PC-9 (cell line): ENCODE results near the gene RASGEF1B.

Experiments used
- EZH2 ChIP-seq: fragments of 200-600 bp; sonication (generic); IDR thresholded peaks from 2 replicates; pipeline ENCODE4 v1.8.0; 2017; ENCODE audit warnings: antibody characterized with exemption, low read depth
- TF ChIP-seq, protein P1 (sequence below): fragments of 200-600 bp; sonication (generic); conservative IDR thresholded peaks from 2 replicates; pipeline ENCODE4 v1.6.1; 2017; ENCODE audit warnings: mixed run types, antibody characterized with exemption, mild to moderate bottlenecking, moderate library complexity

- TF ChIP-seq, protein P1, sequence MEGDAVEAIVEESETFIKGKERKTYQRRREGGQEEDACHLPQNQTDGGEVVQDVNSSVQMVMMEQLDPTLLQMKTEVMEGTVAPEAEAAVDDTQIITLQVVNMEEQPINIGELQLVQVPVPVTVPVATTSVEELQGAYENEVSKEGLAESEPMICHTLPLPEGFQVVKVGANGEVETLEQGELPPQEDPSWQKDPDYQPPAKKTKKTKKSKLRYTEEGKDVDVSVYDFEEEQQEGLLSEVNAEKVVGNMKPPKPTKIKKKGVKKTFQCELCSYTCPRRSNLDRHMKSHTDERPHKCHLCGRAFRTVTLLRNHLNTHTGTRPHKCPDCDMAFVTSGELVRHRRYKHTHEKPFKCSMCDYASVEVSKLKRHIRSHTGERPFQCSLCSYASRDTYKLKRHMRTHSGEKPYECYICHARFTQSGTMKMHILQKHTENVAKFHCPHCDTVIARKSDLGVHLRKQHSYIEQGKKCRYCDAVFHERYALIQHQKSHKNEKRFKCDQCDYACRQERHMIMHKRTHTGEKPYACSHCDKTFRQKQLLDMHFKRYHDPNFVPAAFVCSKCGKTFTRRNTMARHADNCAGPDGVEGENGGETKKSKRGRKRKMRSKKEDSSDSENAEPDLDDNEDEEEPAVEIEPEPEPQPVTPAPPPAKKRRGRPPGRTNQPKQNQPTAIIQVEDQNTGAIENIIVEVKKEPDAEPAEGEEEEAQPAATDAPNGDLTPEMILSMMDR, result no peak
- no peak for TF ChIP-seq EZH2
Observed at GRCh38 chr4:81519856-81520255, 48.1 kb upstream of the RASGEF1B start.
